GM10266 (cell line): Measurements from ENCODE around the gene RAB10.
A peak's percentile ranks its signal among the peaks of the same experiment; 100 is the strongest.

ENCODE experiments used
- DNase-seq: peaks from one replicate; pipeline ENCODE4 v3.0.0; 2012; ENCODE audit errors: extremely low spot score
- CTCF ChIP-seq: IDR thresholded peaks from 2 replicates; pipeline ENCODE4 v1.5.1; 2012; ENCODE audit warnings: mild to moderate bottlenecking, low read depth; ENCODE audit not compliant: control insufficient read depth, insufficient read depth; ENCODE audit errors: missing control alignments

RAB10 gene

GRCh38 chr2:26033270-26033817, 540 bp upstream of the RAB10 start:
- peak; percentile 24 for DNase-seq
- no peak for TF ChIP-seq CTCF

- no peak for TF ChIP-seq CTCF
- DNase-seq, result no peak
These were observed 731 bp downstream of the RAB10 start for GRCh38 chr2:26034637-26034992.

- no peak for DNase-seq
These were observed 1.3 kb downstream of the RAB10 start for GRCh38 chr2:26035090-26035743.

GRCh38 chr2:26039603-26040323, 5.9 kb downstream of the RAB10 start:
- no peak for DNase-seq
- TF ChIP-seq CTCF, result no peak

More at GRCh38 chr2:26035090-26035743, 1.3 kb downstream of the RAB10 start:
- no peak for TF ChIP-seq CTCF

GRCh38 chr2:26043109-26043508, 9.2 kb downstream of the RAB10 start:
- DNase-seq, result no peak
- TF ChIP-seq CTCF, result no peak

GRCh38 chr2:26043862-26044696, 10.2 kb downstream of the RAB10 start:
- no peak for DNase-seq
- TF ChIP-seq CTCF, result no peak
